GM18517 (cell line): ENCODE data around the gene TRAF3.
"Not testable (repeated sequence)": the region's sequence is repeated elsewhere in the genome, so short reads cannot be mapped to it uniquely, and the experiment has no call there.

Source experiments
- ATAC-seq: cut with Tn5 transposase; IDR thresholded peaks from one replicate; pipeline ENCODE4 v1.9.1; 2021; ENCODE audit warnings: mild to moderate bottlenecking, moderate library complexity; ENCODE audit not compliant: unreplicated experiment

The TRAF3 gene

GRCh38 chr14:102804858-102805257 lies 27.6 kb downstream of the TRAF3 start:
- no peak for ATAC-seq

GRCh38 chr14:102805371-102805891 lies 28.2 kb downstream of the TRAF3 start:
- peak; percentile 42 for ATAC-seq

GRCh38 chr14:102805941-102806340 lies 28.7 kb downstream of the TRAF3 start:
- ATAC-seq = no peak

- no peak for ATAC-seq
Observed at GRCh38 chr14:102806447-102806846, 29.2 kb downstream of the TRAF3 start.

- no peak for ATAC-seq
Observed at GRCh38 chr14:102807013-102807406, 29.8 kb downstream of the TRAF3 start.

- ATAC-seq = no peak
Observed at GRCh38 chr14:102809870-102810269, 32.6 kb downstream of the TRAF3 start.

GRCh38 chr14:102810523-102810922 lies 33.3 kb downstream of the TRAF3 start:
- no peak for ATAC-seq

- ATAC-seq = no peak
Observed at GRCh38 chr14:102811254-102811963, 34.2 kb downstream of the TRAF3 start.

- no peak for ATAC-seq
Observed at GRCh38 chr14:102811971-102812370, 34.7 kb downstream of the TRAF3 start.

- no peak for ATAC-seq
Observed at GRCh38 chr14:102813691-102814090, 36.4 kb downstream of the TRAF3 start.

- ATAC-seq = no peak
Observed at GRCh38 chr14:102817318-102817717, 40.1 kb downstream of the TRAF3 start.

GRCh38 chr14:102817942-102818940 lies 41.0 kb downstream of the TRAF3 start:
- ATAC-seq = no peak

GRCh38 chr14:102819176-102819628 lies 42.0 kb downstream of the TRAF3 start:
- peak; percentile 73 for ATAC-seq

GRCh38 chr14:102819747-102820330 lies 42.6 kb downstream of the TRAF3 start:
- ATAC-seq = peak; percentile 13

- no peak for ATAC-seq
Observed at GRCh38 chr14:102821252-102821651, 44.0 kb downstream of the TRAF3 start.

GRCh38 chr14:102822311-102822863 lies 45.1 kb downstream of the TRAF3 start:
- ATAC-seq = no peak

GRCh38 chr14:102822887-102823286 lies 45.6 kb downstream of the TRAF3 start:
- ATAC-seq = not testable (repeated sequence)

- no peak for ATAC-seq
Observed at GRCh38 chr14:102823546-102823945, 46.3 kb downstream of the TRAF3 start.

GRCh38 chr14:102824832-102825231 lies 47.6 kb downstream of the TRAF3 start:
- no peak for ATAC-seq

- no peak for ATAC-seq
Observed at GRCh38 chr14:102825307-102826095, 48.3 kb downstream of the TRAF3 start.
